Astrocyte of the cerebellum (primary cell): ENCODE data around the gene CDC5L.

Experiments used
- DNase-seq: peaks from one replicate; pipeline ENCODE4 v3.0.0-alpha.2; 2011; ENCODE audit warnings: low read depth
- H3K4me3 ChIP-seq: 2 replicates; pipeline ENCODE4 v1.5.1; 2011; ENCODE audit warnings: mild to moderate bottlenecking, low read depth, low read length, moderate library complexity
- in situ Hi-C: cut with HindIII; loops from 2 replicates; pipeline ENCODE4 v1.10.0; 2017; ENCODE audit warnings: low sequenced_read_pairs
- TF ChIP-seq, protein P1 (sequence below): IDR thresholded peaks from 2 replicates; pipeline ENCODE4 v1.5.1; 2012; ENCODE audit warnings: low read length, low read depth, moderate library complexity, mild to moderate bottlenecking; ENCODE audit errors: missing control alignments

Gene CDC5L

DNA sequence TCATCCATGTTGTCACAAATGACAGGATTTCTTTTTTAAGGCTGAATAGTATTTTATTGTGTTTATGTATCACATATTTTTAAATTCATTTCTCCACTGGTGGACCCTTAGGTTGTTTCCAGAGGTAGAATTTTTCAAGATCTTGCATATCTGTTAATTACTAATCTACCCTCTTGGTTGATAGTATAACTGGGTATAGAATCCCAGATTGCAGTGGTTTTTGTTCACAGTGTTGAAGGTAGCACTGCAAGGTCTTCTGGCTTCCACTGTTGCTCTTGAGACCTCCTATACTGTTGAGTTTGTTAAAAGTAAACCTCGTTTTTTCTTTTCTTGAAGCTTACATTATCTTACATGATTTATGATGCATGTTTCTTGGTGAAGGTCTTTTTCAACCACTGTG, 22.9 kb downstream of the CDC5L start:
- TF ChIP-seq, protein P1, sequence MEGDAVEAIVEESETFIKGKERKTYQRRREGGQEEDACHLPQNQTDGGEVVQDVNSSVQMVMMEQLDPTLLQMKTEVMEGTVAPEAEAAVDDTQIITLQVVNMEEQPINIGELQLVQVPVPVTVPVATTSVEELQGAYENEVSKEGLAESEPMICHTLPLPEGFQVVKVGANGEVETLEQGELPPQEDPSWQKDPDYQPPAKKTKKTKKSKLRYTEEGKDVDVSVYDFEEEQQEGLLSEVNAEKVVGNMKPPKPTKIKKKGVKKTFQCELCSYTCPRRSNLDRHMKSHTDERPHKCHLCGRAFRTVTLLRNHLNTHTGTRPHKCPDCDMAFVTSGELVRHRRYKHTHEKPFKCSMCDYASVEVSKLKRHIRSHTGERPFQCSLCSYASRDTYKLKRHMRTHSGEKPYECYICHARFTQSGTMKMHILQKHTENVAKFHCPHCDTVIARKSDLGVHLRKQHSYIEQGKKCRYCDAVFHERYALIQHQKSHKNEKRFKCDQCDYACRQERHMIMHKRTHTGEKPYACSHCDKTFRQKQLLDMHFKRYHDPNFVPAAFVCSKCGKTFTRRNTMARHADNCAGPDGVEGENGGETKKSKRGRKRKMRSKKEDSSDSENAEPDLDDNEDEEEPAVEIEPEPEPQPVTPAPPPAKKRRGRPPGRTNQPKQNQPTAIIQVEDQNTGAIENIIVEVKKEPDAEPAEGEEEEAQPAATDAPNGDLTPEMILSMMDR: no peak
- in situ Hi-C loops: no loop called here
- no peak overlapping the region for H3K4me3 ChIP-seq
- DNase-seq: no peak

DNA sequence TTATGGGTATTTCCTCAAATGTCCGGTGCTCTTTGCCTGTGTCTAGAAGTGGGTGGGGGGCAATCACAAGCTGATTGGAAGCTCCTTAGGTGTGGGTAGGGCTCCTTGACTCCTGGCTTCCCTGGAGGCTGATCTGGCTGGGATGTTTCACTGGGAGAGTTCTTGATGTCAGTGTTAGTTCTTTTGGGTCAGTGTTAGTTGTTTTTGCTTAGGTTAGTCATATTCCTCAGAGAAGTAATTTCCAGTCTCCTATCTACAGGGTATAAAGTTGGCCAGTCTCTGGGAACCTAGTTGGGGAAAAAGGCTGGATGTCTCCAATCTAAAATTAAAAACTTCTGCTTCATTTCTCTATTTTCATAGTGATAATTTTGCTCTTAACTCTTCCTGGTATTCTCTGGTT, 23.6 kb downstream of the CDC5L start:
- TF ChIP-seq, protein P1: no peak
- in situ Hi-C loops: no loop called here
- H3K4me3 ChIP-seq: no peak overlapping the region
- DNase-seq: no peak

DNA sequence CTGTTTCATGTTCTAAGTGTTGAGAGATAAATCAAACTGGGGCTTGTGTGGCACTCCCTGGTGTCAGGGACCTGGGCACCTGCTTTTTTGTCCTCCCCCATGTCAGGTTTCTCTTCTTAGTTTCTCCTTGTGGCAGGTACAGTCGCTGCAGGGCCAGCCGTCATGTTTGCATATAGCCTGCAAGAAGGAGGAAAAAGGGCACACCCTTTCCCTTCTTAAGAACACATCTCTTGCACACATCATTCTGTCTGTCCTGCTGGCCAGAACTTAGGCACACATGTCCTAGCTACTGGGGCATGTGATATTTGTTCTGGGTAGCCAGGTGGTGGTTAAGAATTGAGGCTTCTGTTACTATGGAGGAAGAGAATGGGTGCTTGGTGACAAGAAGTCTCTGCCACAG, 27.9 kb downstream of the CDC5L start:
- TF ChIP-seq, protein P1: no peak

DNA sequence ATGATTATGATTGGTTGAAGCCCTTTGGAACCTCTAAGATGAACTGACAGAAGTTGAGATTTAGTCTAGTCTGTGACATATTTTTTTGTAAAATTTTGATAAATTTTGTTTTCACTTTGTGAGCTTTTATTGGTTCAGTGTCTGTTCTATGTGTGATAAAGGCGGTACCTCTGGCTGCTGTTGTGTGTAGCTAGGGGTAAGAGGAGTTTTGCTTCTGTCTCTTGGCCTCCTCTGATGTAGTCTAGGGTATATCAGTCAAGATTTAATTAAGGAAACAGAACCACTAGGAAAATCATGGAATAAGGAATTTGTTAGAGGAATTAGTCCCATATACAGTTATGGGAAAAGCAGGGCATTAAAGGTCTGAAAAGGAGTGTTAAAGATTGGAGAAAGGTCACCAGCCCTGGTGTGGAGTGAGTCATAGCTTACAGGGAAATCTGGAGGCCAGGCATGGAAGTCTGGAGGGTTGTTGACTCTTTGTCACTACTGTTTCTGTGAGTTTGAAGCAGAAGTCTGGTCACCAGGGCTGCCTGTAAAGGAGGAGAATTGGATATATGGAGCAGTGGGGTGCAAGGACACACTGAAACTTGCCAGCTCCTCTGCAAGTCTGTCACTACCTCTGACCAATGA, 28.5 kb downstream of the CDC5L start:
- DNase-seq: no peak
- H3K4me3 ChIP-seq: no peak overlapping the region
- in situ Hi-C loops: no loop called here
- TF ChIP-seq, protein P1: no peak

More for the DNA sequence above, 27.9 kb downstream of the CDC5L start:
- H3K4me3 ChIP-seq: no peak overlapping the region
- in situ Hi-C loops: no loop called here
- DNase-seq: no peak

DNA sequence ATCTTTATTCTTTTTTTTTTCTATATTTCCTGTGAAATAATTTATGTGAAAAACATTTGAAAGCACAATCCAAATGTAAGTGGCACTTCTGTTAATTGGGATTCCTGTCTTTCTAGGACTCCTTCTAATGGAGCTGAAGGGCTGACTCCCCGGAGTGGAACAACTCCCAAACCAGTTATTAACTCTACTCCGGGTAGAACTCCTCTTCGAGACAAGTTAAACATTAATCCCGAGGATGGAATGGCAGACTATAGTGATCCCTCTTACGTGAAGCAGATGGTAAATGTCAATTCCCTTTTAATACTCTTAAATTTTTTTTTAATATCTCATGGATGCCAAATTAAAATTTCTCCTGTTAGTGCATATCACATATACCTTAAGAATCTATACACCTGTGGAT, 35.0 kb downstream of the CDC5L start:
- TF ChIP-seq, protein P1: no peak
- no peak overlapping the region for H3K4me3 ChIP-seq
- in situ Hi-C loops: no loop called here
- no peak for DNase-seq

DNA sequence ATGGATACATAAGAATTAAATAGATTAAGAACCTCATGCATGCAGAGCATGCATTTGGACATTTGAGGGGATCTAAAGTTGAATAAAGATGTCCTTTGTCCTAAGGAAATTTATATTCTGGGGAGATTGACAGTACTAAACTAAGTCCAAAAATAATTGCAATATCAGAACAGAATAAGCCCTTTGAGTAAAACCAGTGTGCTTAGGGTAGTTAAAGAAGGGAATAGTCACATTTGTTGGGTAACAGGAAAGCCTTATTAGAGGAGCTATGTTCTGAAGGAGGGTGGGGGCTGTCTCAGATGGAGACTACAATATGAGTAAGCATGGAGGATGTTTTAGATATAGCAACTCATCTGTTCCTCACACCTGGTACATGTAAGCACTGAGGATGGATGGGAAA, 35.8 kb downstream of the CDC5L start:
- H3K4me3 ChIP-seq: no peak overlapping the region
- TF ChIP-seq, protein P1: no peak
- in situ Hi-C loops: no loop called here
- no peak for DNase-seq
